Astrocyte (in vitro differentiated cells and primary cell): ENCODE measurements around the gene XPOT. TPM values are rescaled to one million over a fixed set of nuclear protein-coding genes. Genes with fewer than 3 reads are reported as not detected.

Experiments used
- DNase-seq: peaks from one replicate; pipeline ENCODE4 v3.0.0-alpha.2; 2010; ENCODE audit warnings: low read depth
- FAIRE-seq: peaks from 2 replicates; lab custom pipeline; 2011; peaks lifted over from hg19 to GRCh38; lab: Jason Lieb, UNC
- H2AFZ ChIP-seq: 2 replicates; pipeline ENCODE4 v1.6.0; 2012; ENCODE audit warnings: low read depth, low read length, inconsistent platforms
- H3K27ac ChIP-seq: 2 replicates; pipeline ENCODE4 v1.5.1; 2011; ENCODE audit warnings: low read depth, low read length, inconsistent platforms
- H3K27me3 ChIP-seq: 2 replicates; pipeline ENCODE4 v1.6.0; 2011; ENCODE audit warnings: low read length, inconsistent platforms; ENCODE audit not compliant: insufficient read depth
- H3K36me3 ChIP-seq: 2 replicates; pipeline ENCODE4 v1.5.1; 2011; ENCODE audit warnings: low read length, inconsistent platforms; ENCODE audit not compliant: insufficient read depth
- H3K4me1 ChIP-seq: 2 replicates; pipeline ENCODE4 v1.5.1; 2011; ENCODE audit warnings: low read length, inconsistent platforms; ENCODE audit not compliant: insufficient read depth
- H3K4me2 ChIP-seq: 2 replicates; pipeline ENCODE4 v1.6.0; 2012; ENCODE audit warnings: low read length, inconsistent platforms
- H3K4me3 ChIP-seq: 2 replicates; pipeline ENCODE4 v1.5.1; 2011; ENCODE audit warnings: low read depth, mild to moderate bottlenecking, low read length, inconsistent platforms; ENCODE audit not compliant: insufficient read depth
- H3K79me2 ChIP-seq: 2 replicates; pipeline ENCODE4 v1.6.0; 2012; ENCODE audit warnings: mild to moderate bottlenecking, low read length, inconsistent platforms; ENCODE audit not compliant: insufficient read depth
- H3K9ac ChIP-seq: 2 replicates; pipeline ENCODE4 v1.6.0; 2012; ENCODE audit warnings: mild to moderate bottlenecking, low read length, inconsistent platforms
- H3K9me3 ChIP-seq: 2 replicates; pipeline ENCODE4 v1.5.1; 2012; ENCODE audit warnings: low read depth, mild to moderate bottlenecking, low read length, inconsistent platforms; ENCODE audit not compliant: insufficient read depth
- H4K20me1 ChIP-seq: 2 replicates; pipeline ENCODE4 v1.6.0; 2012; ENCODE audit warnings: low read length, inconsistent platforms; ENCODE audit not compliant: insufficient read depth
- H3K27ac Mint-ChIP-seq: one replicate; pipeline ENCODE4 v1.8.0; 2021; ENCODE audit warnings: mild to moderate bottlenecking, mixed read lengths; ENCODE audit not compliant: unreplicated experiment
- H3K27me3 Mint-ChIP-seq: one replicate; pipeline ENCODE4 v1.8.0; 2021; ENCODE audit warnings: low read depth, mixed read lengths; ENCODE audit not compliant: unreplicated experiment
- H3K36me3 Mint-ChIP-seq: one replicate; pipeline ENCODE4 v1.8.0; 2021; ENCODE audit warnings: low read depth, mixed read lengths; ENCODE audit not compliant: unreplicated experiment
- H3K4me1 Mint-ChIP-seq: one replicate; pipeline ENCODE4 v1.8.0; 2021; ENCODE audit warnings: low read depth, mixed read lengths; ENCODE audit not compliant: unreplicated experiment
- H3K4me3 Mint-ChIP-seq: one replicate; pipeline ENCODE4 v1.8.0; 2021; ENCODE audit warnings: mild to moderate bottlenecking, moderate library complexity, mixed read lengths; ENCODE audit not compliant: unreplicated experiment
- H3K9me3 Mint-ChIP-seq: one replicate; pipeline ENCODE4 v1.8.0; 2021; ENCODE audit warnings: mild to moderate bottlenecking, mixed read lengths; ENCODE audit not compliant: unreplicated experiment
- EZH2 ChIP-seq: IDR thresholded peaks from 2 replicates; pipeline ENCODE4 v1.6.1; 2012; ENCODE audit warnings: mild to moderate bottlenecking, low read length, inconsistent platforms; ENCODE audit not compliant: insufficient read depth
- total RNA-seq: library from RNA; stranded (reverse); gene quantifications from 2 replicates; pipeline ENCODE4 v1.2.1, GENCODE V29; 2021
- TF ChIP-seq, protein P1 (sequence below): IDR thresholded peaks from 2 replicates; pipeline ENCODE4 v1.5.1; 2011; ENCODE audit warnings: low read depth, mild to moderate bottlenecking, inconsistent platforms, low read length, moderate library complexity; ENCODE audit not compliant: insufficient read depth

XPOT gene
- total RNA-seq, 1 donor from 2014 or later = 142 TPM

GRCh38 chr12:64480148-64480547 is 76.0 kb downstream of the XPOT start:
- Histone ChIP-seq H4K20me1 (peaks cover 28% of the 10 kb centered on the region), H3K36me3 (peaks cover 34% of the 10 kb centered on the region), H3K4me2 (no peak overlapping the region), H3K27ac (no peak overlapping the region), H3K4me3 (no peak overlapping the region), H2AFZ (no peak overlapping the region), H3K9me3 (peaks cover 2% of the 10 kb centered on the region), H3K9ac (no peak overlapping the region), H3K79me2 (peaks cover 30% of the 10 kb centered on the region), H3K4me1 (no peaks in the 10 kb centered on the region), H3K27me3 (no peaks in the 10 kb centered on the region)
- no peak for TF ChIP-seq EZH2
- TF ChIP-seq, protein P1, sequence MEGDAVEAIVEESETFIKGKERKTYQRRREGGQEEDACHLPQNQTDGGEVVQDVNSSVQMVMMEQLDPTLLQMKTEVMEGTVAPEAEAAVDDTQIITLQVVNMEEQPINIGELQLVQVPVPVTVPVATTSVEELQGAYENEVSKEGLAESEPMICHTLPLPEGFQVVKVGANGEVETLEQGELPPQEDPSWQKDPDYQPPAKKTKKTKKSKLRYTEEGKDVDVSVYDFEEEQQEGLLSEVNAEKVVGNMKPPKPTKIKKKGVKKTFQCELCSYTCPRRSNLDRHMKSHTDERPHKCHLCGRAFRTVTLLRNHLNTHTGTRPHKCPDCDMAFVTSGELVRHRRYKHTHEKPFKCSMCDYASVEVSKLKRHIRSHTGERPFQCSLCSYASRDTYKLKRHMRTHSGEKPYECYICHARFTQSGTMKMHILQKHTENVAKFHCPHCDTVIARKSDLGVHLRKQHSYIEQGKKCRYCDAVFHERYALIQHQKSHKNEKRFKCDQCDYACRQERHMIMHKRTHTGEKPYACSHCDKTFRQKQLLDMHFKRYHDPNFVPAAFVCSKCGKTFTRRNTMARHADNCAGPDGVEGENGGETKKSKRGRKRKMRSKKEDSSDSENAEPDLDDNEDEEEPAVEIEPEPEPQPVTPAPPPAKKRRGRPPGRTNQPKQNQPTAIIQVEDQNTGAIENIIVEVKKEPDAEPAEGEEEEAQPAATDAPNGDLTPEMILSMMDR = no peak
- Mint-ChIP-seq H3K36me3 (peaks cover 16% of the 10 kb centered on the region), H3K27me3 (no peaks in the 10 kb centered on the region), H3K9me3 (peaks cover 6% of the 10 kb centered on the region), H3K4me1 (peaks cover 2% of the 10 kb centered on the region), H3K4me3 (no peak overlapping the region), H3K27ac (no peak overlapping the region)
- peak; percentile 22 for DNase-seq
- peak; percentile 43 for FAIRE-seq

DNA sequence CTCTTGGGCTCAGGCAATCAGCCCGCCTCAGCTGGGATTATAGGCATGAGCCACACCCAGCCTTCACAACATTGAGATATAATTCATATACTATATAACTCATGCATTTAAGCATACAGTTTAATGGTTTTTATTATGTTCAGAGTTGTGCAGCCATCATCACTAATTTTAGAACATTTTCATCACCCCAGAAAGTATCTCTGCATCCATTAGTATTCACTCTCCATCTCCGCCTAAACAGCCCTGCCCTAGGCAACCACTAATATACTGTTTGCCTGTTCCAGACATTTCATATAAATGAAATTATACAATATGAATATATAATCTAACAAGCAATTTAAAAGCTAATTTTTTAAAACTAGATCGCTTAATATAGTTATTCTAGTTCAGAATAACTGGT is 82.5 kb downstream of the XPOT start:
- no peak overlapping the region for H3K27ac Mint-ChIP-seq
- Histone ChIP-seq H3K9me3 (no peaks in the 10 kb centered on the region), H3K4me3 (no peak overlapping the region), H3K27me3 (no peaks in the 10 kb centered on the region), H3K4me1 (no peaks in the 10 kb centered on the region), H3K27ac (no peak overlapping the region), H3K36me3 (peaks cover 45% of the 10 kb centered on the region), H3K79me2 (no peaks in the 10 kb centered on the region), H4K20me1 (no peaks in the 10 kb centered on the region), H2AFZ (no peak overlapping the region), H3K4me2 (no peak overlapping the region), H3K9ac (no peak overlapping the region)
- TF ChIP-seq EZH2 = no peak
- TF ChIP-seq, protein P1 = no peak
- DNase-seq = no peak
- no peaks in the 10 kb centered on the region for H3K27me3 Mint-ChIP-seq
- no peak overlapping the region for H3K4me3 Mint-ChIP-seq
- no peaks in the 10 kb centered on the region for H3K4me1 Mint-ChIP-seq
- FAIRE-seq = no peak
- no peaks in the 10 kb centered on the region for H3K9me3 Mint-ChIP-seq
- H3K36me3 Mint-ChIP-seq = peaks cover 4% of the 10 kb centered on the region

DNA sequence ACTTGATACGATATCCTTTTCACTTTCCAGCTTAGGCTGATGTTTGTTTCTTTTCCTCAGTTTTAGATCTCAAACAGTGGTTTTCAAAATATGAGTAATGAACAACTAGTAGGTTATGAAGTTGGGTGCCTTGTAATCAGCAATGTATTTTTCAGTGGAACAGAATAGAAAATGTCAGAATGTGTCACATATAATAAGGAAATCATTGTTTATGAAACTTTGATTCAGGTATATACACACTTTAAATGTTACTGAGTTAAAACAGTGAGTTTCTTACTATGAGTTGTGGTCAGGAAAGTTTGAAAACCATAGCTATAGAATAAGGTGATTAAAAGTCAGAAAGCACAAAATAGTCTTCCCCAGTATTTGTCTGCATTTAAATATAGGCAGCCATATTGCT is 87.5 kb downstream of the XPOT start:
- Histone ChIP-seq H3K36me3 (peaks cover 47% of the 10 kb centered on the region), H3K79me2 (no peaks in the 10 kb centered on the region), H3K9ac (no peak overlapping the region), H3K9me3 (no peaks in the 10 kb centered on the region), H3K27me3 (no peaks in the 10 kb centered on the region), H3K4me3 (no peak overlapping the region), H3K27ac (no peak overlapping the region), H4K20me1 (no peaks in the 10 kb centered on the region), H3K4me2 (no peak overlapping the region), H3K4me1 (no peaks in the 10 kb centered on the region), H2AFZ (no peak overlapping the region)
- TF ChIP-seq, protein P1 = no peak
- TF ChIP-seq EZH2 = no peak
- Mint-ChIP-seq H3K9me3 (no peaks in the 10 kb centered on the region), H3K36me3 (peaks cover 4% of the 10 kb centered on the region), H3K4me3 (no peak overlapping the region), H3K27ac (no peak overlapping the region), H3K4me1 (no peaks in the 10 kb centered on the region), H3K27me3 (no peaks in the 10 kb centered on the region)
- DNase-seq (no peak), FAIRE-seq (no peak)
